Measurements from ENCODE around the gene PNKD. TPM values are rescaled to one million over a fixed set of nuclear protein-coding genes. Genes with fewer than 3 reads are reported as not detected.

The PNKD gene
- total and polyA plus RNA-seq, 2 of the 8 experiments (the other 6 are each of a cell fraction or from before 2014, with no cell fraction given) = 43.9 to 65.4 TPM

GRCh38 chr2:218312267-218312756, 42.0 kb downstream of the PNKD start:
- H3K4me3 ChIP-seq (ENCODE audit: extremely low read depth in 1 of 4, insufficient read depth in 2 of 4, low read depth in 3 of 4, low read length in 4 of 4) = no peak overlapping the region
- no peak overlapping the region for H3K56ac ChIP-seq (replicated peaks; ENCODE audit: insufficient read length, low read depth, low read length)
- no peak overlapping the region for H2BK20ac ChIP-seq (ENCODE audit: low read length)
- CTCF ChIA-PET (ENCODE audit: partially characterized antibody) = interaction anchor here (0.7 to 1.8 kb wide), 4 partner anchors 10 to 632 kb away, joined by 3 to 10 read pairs (median 4); no protein-coding TSS in a partner anchor
- no peak overlapping the region for H3K4ac ChIP-seq (replicated peaks; ENCODE audit: insufficient read length, low read depth, low read length)
- no peak overlapping the region for H2AFZ ChIP-seq (ENCODE audit: low read length)
- H2BK120ac ChIP-seq (replicated peaks; ENCODE audit: low read depth, low read length) = no peak overlapping the region
- H3K23me2 ChIP-seq (ENCODE audit: low read depth, low read length) = no peaks in the 10 kb centered on the region
- H2BK12ac ChIP-seq (ENCODE audit: low read depth, low read length) = no peak overlapping the region
- H3K27me3 ChIP-seq (replicated peaks in 1 of 4; ENCODE audit: control insufficient read depth in 3 of 4, extremely low read depth in 1 of 4, insufficient read depth in 3 of 4, low read length in 3 of 4) = no peaks in the 10 kb centered on the region
- no peak overlapping the region for H3K23ac ChIP-seq (ENCODE audit: insufficient read length)
- H4K91ac ChIP-seq (replicated peaks; ENCODE audit: insufficient read length, low read length) = no peak overlapping the region
- H2AK5ac ChIP-seq (ENCODE audit: low read depth, low read length) = no peak overlapping the region
- no peaks in the 10 kb centered on the region for H3K4me1 ChIP-seq (replicated peaks in 1 of 4; ENCODE audit: control insufficient read depth in 3 of 4, insufficient read depth in 4 of 4, low read length in 3 of 4)
- no peak for FAIRE-seq
- H3K4me2 ChIP-seq (ENCODE audit: insufficient read depth in 1 of 2, low read depth in 2 of 2, low read length in 2 of 2) = no peak overlapping the region
- no peak overlapping the region for H3K9ac ChIP-seq (replicated peaks in 1 of 4; ENCODE audit: extremely low read depth in 1 of 4, low read depth in 3 of 4, low read length in 3 of 4)
- H3K79me1 ChIP-seq (ENCODE audit: low read depth, low read length) = no peaks in the 10 kb centered on the region
- H3K27ac ChIP-seq (ENCODE audit: low read depth, low read length) = no peak overlapping the region
- H3K79me2 ChIP-seq (ENCODE audit: control insufficient read depth in 1 of 2, insufficient read depth in 2 of 2, low read length in 2 of 2) = no peaks in the 10 kb centered on the region
- no peaks in the 10 kb centered on the region for H4K20me1 ChIP-seq (replicated peaks in 1 of 2; ENCODE audit: control insufficient read depth in 1 of 2, insufficient read depth in 2 of 2, low read length in 2 of 2)
- no peak for TF ChIP-seq CHD2 (IDR thresholded peaks at IDR 0.05; ENCODE audit: low read length)
- no peak overlapping the region for H4K5ac ChIP-seq (ENCODE audit: insufficient read length, low read depth, low read length)
- no peaks in the 10 kb centered on the region for H3K36me3 ChIP-seq (ENCODE audit: control insufficient read depth in 2 of 4, insufficient read depth in 4 of 4, low read length in 3 of 4)
- H3K14ac ChIP-seq (ENCODE audit: insufficient read length) = no peak overlapping the region
- H2BK5ac ChIP-seq (ENCODE audit: low read depth, low read length) = no peak overlapping the region
- POLR2A ChIA-PET (ENCODE audit: partially characterized antibody) = no interaction called here
- H3K9me3 ChIP-seq (ENCODE audit: insufficient read depth in 2 of 2, low read depth in 1 of 2, low read length in 1 of 2) = no peaks in the 10 kb centered on the region
- H3K18ac ChIP-seq (ENCODE audit: extremely low read depth, low read length) = no peak overlapping the region
- WGBS, 2 experiments (ENCODE audit: extremely low coverage in 1 of 2, insufficient coverage in 1 of 2, insufficient read length in 1 of 2, insufficient replicate concordance in 2 of 2, low coverage in 1 of 2, low lambda C conversion rate in 2 of 2, missing lambda C conversion rate in 1 of 2) = 82% methylated on average over 2 of the region's 2 CpGs; no CpG with 5 or more reads in 1 of the 2 experiments
- no peak overlapping the region for H4K8ac ChIP-seq (ENCODE audit: extremely low read depth, insufficient read depth, low read length)
- H2BK15ac ChIP-seq (ENCODE audit: low read length) = no peak overlapping the region
- DNase-seq (ENCODE audit: low read depth in 1 of 2, low spot score in 2 of 2) = no peak
